Keratinocyte (primary cell): ENCODE data around the gene CEP85. TPM values are rescaled to one million over a fixed set of nuclear protein-coding genes. Genes with fewer than 3 reads are reported as not detected.

Experiments used
- DNase-seq: peaks from one replicate; pipeline ENCODE4 v3.0.0-alpha.2; 2011; ENCODE audit warnings: low read depth, missing footprints, low spot score
- FAIRE-seq: peaks from 2 replicates; lab custom pipeline; 2011; peaks lifted over from hg19 to GRCh38; lab: Jason Lieb, UNC
- H2AFZ ChIP-seq: 2 replicates; pipeline ENCODE4 v1.6.0; 2012; ENCODE audit warnings: low read length, control low read depth, inconsistent platforms; ENCODE audit not compliant: control insufficient read depth
- H3K27ac ChIP-seq: 2 replicates; pipeline ENCODE4 v1.5.1; 2011; ENCODE audit warnings: low read length; ENCODE audit not compliant: control insufficient read depth, insufficient read depth
- H3K27me3 ChIP-seq: 3 replicates; pipeline ENCODE4 v1.6.0; 2011; ENCODE audit warnings: low read length; ENCODE audit not compliant: control insufficient read depth, insufficient read depth; ENCODE audit errors: extremely low read depth
- H3K36me3 ChIP-seq, 2 experiments: 2 replicates in 1 of 2; 3 replicates in 1 of 2; pipeline ENCODE4 v1.5.1; 2011; ENCODE audit warnings: low read length in 2 of 2, mild to moderate bottlenecking in 1 of 2; ENCODE audit not compliant: control insufficient read depth in 2 of 2, insufficient read depth in 2 of 2; ENCODE audit errors: extremely low read depth in 1 of 2
- H3K4me1 ChIP-seq: 3 replicates; pipeline ENCODE4 v1.5.1; 2011; ENCODE audit warnings: low read length; ENCODE audit not compliant: control insufficient read depth, insufficient read depth; ENCODE audit errors: extremely low read depth
- H3K4me2 ChIP-seq: 3 replicates; pipeline ENCODE4 v1.6.0; 2011; ENCODE audit warnings: low read depth, low read length; ENCODE audit not compliant: control insufficient read depth, insufficient read depth; ENCODE audit errors: extremely low read depth
- H3K4me3 ChIP-seq, 3 experiments: fragments of 200-600 bp in 1 of 3; sonication (generic) in 1 of 3; 2 replicates in 2 of 3; 3 replicates in 1 of 3; pipeline ENCODE4 v1.5.1; 2011 to 2016; ENCODE audit warnings: low read length in 3 of 3, mild to moderate bottlenecking in 3 of 3, control low read depth in 2 of 3, inconsistent platforms in 1 of 3, low read depth in 1 of 3, mixed read lengths in 1 of 3, mixed run types in 1 of 3, moderate library complexity in 1 of 3; ENCODE audit not compliant: control insufficient read depth in 2 of 3, insufficient read depth in 2 of 3; ENCODE audit errors: extremely low read depth in 1 of 3
- H3K79me2 ChIP-seq: 2 replicates; pipeline ENCODE4 v1.6.0; 2012; ENCODE audit warnings: low read length; ENCODE audit not compliant: control insufficient read depth, insufficient read depth
- H3K9ac ChIP-seq: 3 replicates; pipeline ENCODE4 v1.6.0; 2011; ENCODE audit warnings: low read length; ENCODE audit not compliant: control insufficient read depth, insufficient read depth; ENCODE audit errors: extremely low read depth
- H3K9me1 ChIP-seq: 3 replicates; pipeline ENCODE4 v1.6.0; 2011; ENCODE audit warnings: low read length; ENCODE audit not compliant: control insufficient read depth, insufficient read depth; ENCODE audit errors: extremely low read depth
- H3K9me3 ChIP-seq: 2 replicates; pipeline ENCODE4 v1.5.1; 2012; ENCODE audit warnings: low read depth, low read length; ENCODE audit not compliant: control insufficient read depth
- H4K20me1 ChIP-seq: 3 replicates; pipeline ENCODE4 v1.6.0; 2011; ENCODE audit warnings: low read length; ENCODE audit not compliant: control insufficient read depth, insufficient read depth; ENCODE audit errors: extremely low read depth
- CTCF ChIP-seq, 3 experiments: IDR thresholded peaks in 1 of 3; conservative IDR thresholded peaks in 1 of 3; optimal IDR thresholded peaks in 1 of 3; 2 replicates in 2 of 3; 3 replicates in 1 of 3; pipeline versions ENCODE3 to v1.5.1; 2011; ENCODE audit warnings: low read length in 3 of 3, mild to moderate bottlenecking in 3 of 3, moderate library complexity in 2 of 3, control low read depth in 1 of 3, inconsistent platforms in 1 of 3; ENCODE audit not compliant: insufficient read depth in 2 of 3; ENCODE audit errors: extremely low read depth in 1 of 3
- EZH2 ChIP-seq: IDR thresholded peaks from one replicate; pipeline ENCODE4 v1.6.1; 2012; ENCODE audit warnings: inconsistent platforms, mild to moderate bottlenecking, low read length, moderate library complexity
- dilution Hi-C: fragments of 300-500 bp; cut with MboI; formaldehyde crosslinking; loops from one replicate; pipeline ENCODE4 v1.7.0; 2020; ENCODE audit warnings: low sequenced_read_pairs; ENCODE audit not compliant: extremely low pct_ligation_motif_present
- polyA plus RNA-seq, 5 experiments: library from polyadenylated mRNA; depleted of rRNA in 3 of 5; stranded (reverse) in 3 of 5; stranded (forward) in 1 of 5; unstranded in 1 of 5; fragments of >200 nt; gene quantifications; 1 replicate in 1 of 5; 2 replicates in 3 of 5; 3 replicates in 1 of 5; pipeline versions ENCODE4 v1.2.1 to v1.2.3, GENCODE V29; 2011 to 2012; ENCODE audit warnings: missing spikeins in 2 of 5, low read depth in 1 of 5, low replicate concordance in 1 of 5

CEP85 gene
- polyA plus RNA-seq, 1 donor (not counting 4 experiments of a cell fraction or from before 2014, with no cell fraction given), result 17.0 TPM

- Histone ChIP-seq H3K4me1 (peaks cover 67% of the 10 kb centered on the region), H3K27ac (peak overlapping the region; percentile 95), H3K27me3 (no peaks in the 10 kb centered on the region), H3K9ac (peak overlapping the region; percentile 77), H3K9me1 (peaks cover 3% of the 10 kb centered on the region), H3K36me3 (peaks cover 12 to 26% of the 10 kb centered on the region in 2 experiments), H2AFZ (no peak overlapping the region), H3K4me2 (peak overlapping the region; percentile 44), H3K79me2 (peaks cover 21% of the 10 kb centered on the region), H4K20me1 (peaks cover 9% of the 10 kb centered on the region), H3K9me3 (no peaks in the 10 kb centered on the region), H3K4me3 (no peak overlapping the region)
- dilution Hi-C loops, result no loop called here
- DNase-seq (no peak), FAIRE-seq (no peak)
- no peak for TF ChIP-seq EZH2
- no peak for TF ChIP-seq CTCF (optimal IDR thresholded peaks at IDR 0.05 in 1 of 3, IDR thresholded peaks at IDR 0.05 in 1 of 3, conservative IDR thresholded peaks at IDR 0.05 in 1 of 3; ENCODE audit: extremely low read depth in 1 of 3, insufficient read depth in 2 of 3, low read length in 3 of 3)
Measured at GRCh38 chr1:26277719-26278118, 43.7 kb downstream of the CEP85 start.

GRCh38 chr1:26278303-26278702 is 44.3 kb downstream of the CEP85 start:
- Histone ChIP-seq H4K20me1 (peaks cover 10% of the 10 kb centered on the region), H3K9me1 (peaks cover 3% of the 10 kb centered on the region), H3K79me2 (peaks cover 21% of the 10 kb centered on the region), H3K4me2 (peak overlapping the region; percentile 94), H3K4me1 (peaks cover 73% of the 10 kb centered on the region), H3K9me3 (no peaks in the 10 kb centered on the region), H3K9ac (peak overlapping the region; percentile 77), H3K4me3 (no peak overlapping the region), H3K27ac (peak overlapping the region; percentile 95), H2AFZ (no peak overlapping the region), H3K36me3 (peaks cover 14 to 27% of the 10 kb centered on the region in 2 experiments), H3K27me3 (no peaks in the 10 kb centered on the region)
- no peak for TF ChIP-seq CTCF (optimal IDR thresholded peaks at IDR 0.05 in 1 of 3, IDR thresholded peaks at IDR 0.05 in 1 of 3, conservative IDR thresholded peaks at IDR 0.05 in 1 of 3; ENCODE audit: extremely low read depth in 1 of 3, insufficient read depth in 2 of 3, low read length in 3 of 3)
- no peak for TF ChIP-seq EZH2
- FAIRE-seq, result peak; percentile 66
- dilution Hi-C loops, result no loop called here
- peak; percentile 59 for DNase-seq
